Vagina (tissue), 2 donors: ENCODE measurements around the gene BCL3. TPM values are rescaled to one million over a fixed set of nuclear protein-coding genes. Genes with fewer than 3 reads are reported as not detected.
A peak's percentile ranks its signal among the peaks of the same experiment; 100 is the strongest.
"Not testable (repeated sequence)": the region's sequence is repeated elsewhere in the genome, so short reads cannot be mapped to it uniquely, and the experiment has no call there.

ENCODE experiments used
- DNase-seq, 2 donors: peaks; one replicate each; pipeline ENCODE4 v3.0.0-alpha.2; 2017; ENCODE audit errors: extremely low spot score in 2 of 2
- H3K27ac ChIP-seq: fragments of 200-600 bp; sonication (generic); one replicate; pipeline ENCODE4 v1.5.1; 2019
- H3K27me3 ChIP-seq: fragments of 200-600 bp; sonication (generic); one replicate; pipeline ENCODE4 v1.5.1; 2019
- H3K36me3 ChIP-seq, 2 donors: fragments of 200-600 bp; sonication (generic); one replicate each; pipeline ENCODE4 v1.5.1; 2017 to 2019
- H3K4me1 ChIP-seq: fragments of 200-600 bp; sonication (generic); one replicate; pipeline ENCODE4 v1.5.1; 2019
- H3K4me3 ChIP-seq, 2 donors: fragments of 200-600 bp; sonication (generic); 1 replicate in 1 of 2; 2 replicates in 1 of 2; pipeline ENCODE4 v1.5.1; 2016 to 2019
- H3K9me3 ChIP-seq: fragments of 200-600 bp; sonication (generic); one replicate; pipeline ENCODE4 v1.5.1; 2019
- CTCF ChIP-seq, 3 experiments: fragments of 450-650 bp in 2 of 3; fragments of 200-600 bp in 1 of 3; sonication (generic) in 1 of 3; IDR thresholded peaks; one replicate each; pipeline ENCODE4 v1.5.1; 2017 to 2019; ENCODE audit warnings: antibody characterized with exemption in 3 of 3, mild to moderate bottlenecking in 2 of 3, moderate library complexity in 2 of 3
- POLR2A ChIP-seq, 2 donors: fragments of 450-650 bp; IDR thresholded peaks; one replicate each; pipeline ENCODE4 v1.6.1; 2017; ENCODE audit warnings: antibody characterized with exemption in 2 of 2, mild to moderate bottlenecking in 2 of 2, moderate library complexity in 2 of 2
- POLR2AphosphoS5 ChIP-seq, 2 donors: sonication (generic); formaldehyde crosslinking; IDR thresholded peaks; one replicate each; pipeline ENCODE4 v1.9.0; 2017; ENCODE audit warnings: antibody characterized with exemption in 2 of 2, mild to moderate bottlenecking in 2 of 2, low read depth in 1 of 2; ENCODE audit not compliant: insufficient read depth in 1 of 2
- intact Hi-C: fragments of 100-400 bp; cut with DNase I; formaldehyde crosslinking; loops from one replicate; pipeline ENCODE4 v1.15.1; 2023
- total RNA-seq: library from RNA; depleted of rRNA; stranded (reverse); fragments of >200 nt; gene quantifications from one replicate; pipeline ENCODE4 v1.2.3, GENCODE V29; 2016

Gene BCL3
- total RNA-seq, 1 donor from 2014 or later: 86.9 TPM

GRCh38 chr19:44765033-44765948 is 16.8 kb downstream of the BCL3 start:
- DNase-seq: no peak
- no peak overlapping the region for H3K27ac ChIP-seq
- H3K4me3 ChIP-seq: no peak overlapping the region
- intact Hi-C loops: no loop called here
- H3K36me3 ChIP-seq: peaks cover 0 to 14% of the 10 kb centered on the region in 2 donors
- H3K9me3 ChIP-seq: no peaks in the 10 kb centered on the region
- H3K27me3 ChIP-seq: no peaks in the 10 kb centered on the region
- no peak for TF ChIP-seq POLR2A (IDR thresholded peaks at IDR 0.05)
- no peak for TF ChIP-seq CTCF (IDR thresholded peaks at IDR 0.05)
- no peaks in the 10 kb centered on the region for H3K4me1 ChIP-seq

- Histone ChIP-seq H3K27ac (no peak overlapping the region), H3K27me3 (no peaks in the 10 kb centered on the region), H3K36me3 (peaks cover 0 to 7% of the 10 kb centered on the region in 2 donors), H3K9me3 (no peaks in the 10 kb centered on the region), H3K4me1 (no peaks in the 10 kb centered on the region), H3K4me3 (no peak overlapping the region)
- intact Hi-C loops: no loop called here
- no peak for DNase-seq
- no peak for TF ChIP-seq CTCF (IDR thresholded peaks at IDR 0.05)
- TF ChIP-seq POLR2AphosphoS5 (IDR thresholded peaks at IDR 0.05; ENCODE audit: insufficient read depth in 1 of 2, low read depth in 1 of 2): no peak
- no peak for TF ChIP-seq POLR2A (IDR thresholded peaks at IDR 0.05)
These were observed 17.4 kb downstream of the BCL3 start for GRCh38 chr19:44765949-44766335.

- H3K27ac ChIP-seq: no peak overlapping the region
- H3K4me3 ChIP-seq: no peak overlapping the region
- H3K4me1 ChIP-seq: no peaks in the 10 kb centered on the region
- TF ChIP-seq POLR2A (IDR thresholded peaks at IDR 0.05): no peak
- no peak for TF ChIP-seq CTCF (IDR thresholded peaks at IDR 0.05)
- no peak for TF ChIP-seq POLR2AphosphoS5 (IDR thresholded peaks at IDR 0.05; ENCODE audit: insufficient read depth in 1 of 2, low read depth in 1 of 2)
- no peaks in the 10 kb centered on the region for H3K27me3 ChIP-seq
- H3K9me3 ChIP-seq: no peaks in the 10 kb centered on the region
- DNase-seq: no peak
- no peaks in the 10 kb centered on the region for H3K36me3 ChIP-seq
- intact Hi-C loops: no loop called here
These were observed 19.0 kb downstream of the BCL3 start for GRCh38 chr19:44767295-44768180.

- no peak for TF ChIP-seq POLR2A (IDR thresholded peaks at IDR 0.05)
- peak; percentile 86 to 91 (median 90) for TF ChIP-seq CTCF (IDR thresholded peaks at IDR 0.05)
- peak; percentile 39 to 54 for TF ChIP-seq POLR2AphosphoS5 (IDR thresholded peaks at IDR 0.05; ENCODE audit: insufficient read depth in 1 of 2, low read depth in 1 of 2)
- no peak overlapping the region for H3K4me3 ChIP-seq
These were observed 22.2 kb downstream of the BCL3 start for GRCh38 chr19:44770550-44771257.

GRCh38 chr19:44772144-44772543 is 23.6 kb downstream of the BCL3 start:
- H3K27ac ChIP-seq, H3K4me1 ChIP-seq, intact Hi-C loops, H3K36me3 ChIP-seq, H3K27me3 ChIP-seq, H3K9me3 ChIP-seq, DNase-seq, H3K4me3 ChIP-seq: not testable (repeated sequence)

More at GRCh38 chr19:44770550-44771257, 22.2 kb downstream of the BCL3 start:
- Histone ChIP-seq H3K36me3 (no peaks in the 10 kb centered on the region), H3K4me1 (peaks cover 8% of the 10 kb centered on the region), H3K27me3 (no peaks in the 10 kb centered on the region), H3K9me3 (no peaks in the 10 kb centered on the region), H3K27ac (peak overlapping the region; percentile 17)
- peak in 1 of 2 donors; percentile 93 for DNase-seq
- intact Hi-C loops: loop anchor here (2.0 kb wide), 1 partner anchor 46 kb away; no protein-coding TSS in a partner anchor
